NB4 (cell line): ENCODE results near the gene NKAP.
"Not testable (repeated sequence)": the region's sequence is repeated elsewhere in the genome, so short reads cannot be mapped to it uniquely, and the experiment has no call there.

Experiments
- DNase-seq: peaks from one replicate; pipeline ENCODE4 v3.0.0; 2010; ENCODE audit warnings: low read depth
- H3K4me3 ChIP-seq: one replicate; pipeline ENCODE4 v1.5.1; 2011; ENCODE audit warnings: mild to moderate bottlenecking, low read depth, low read length, moderate library complexity
- MYC ChIP-seq: IDR thresholded peaks from 2 replicates; pipeline ENCODE4 v1.6.1; 2011; ENCODE audit warnings: low read depth, low read length
- POLR2A ChIP-seq: IDR thresholded peaks from 2 replicates; pipeline ENCODE4 v1.6.1; 2011; ENCODE audit warnings: mild to moderate bottlenecking; ENCODE audit not compliant: insufficient read length; ENCODE audit errors: extremely low read depth
- TF ChIP-seq, protein P1 (sequence below): IDR thresholded peaks from one replicate; pipeline ENCODE4 v1.5.1; 2012; ENCODE audit warnings: low read depth, low read length
- TF ChIP-seq, protein P2 (sequence below): IDR thresholded peaks from 2 replicates; pipeline ENCODE4 v1.6.1; 2011; ENCODE audit warnings: low read depth, low read length

NKAP gene

DNA sequence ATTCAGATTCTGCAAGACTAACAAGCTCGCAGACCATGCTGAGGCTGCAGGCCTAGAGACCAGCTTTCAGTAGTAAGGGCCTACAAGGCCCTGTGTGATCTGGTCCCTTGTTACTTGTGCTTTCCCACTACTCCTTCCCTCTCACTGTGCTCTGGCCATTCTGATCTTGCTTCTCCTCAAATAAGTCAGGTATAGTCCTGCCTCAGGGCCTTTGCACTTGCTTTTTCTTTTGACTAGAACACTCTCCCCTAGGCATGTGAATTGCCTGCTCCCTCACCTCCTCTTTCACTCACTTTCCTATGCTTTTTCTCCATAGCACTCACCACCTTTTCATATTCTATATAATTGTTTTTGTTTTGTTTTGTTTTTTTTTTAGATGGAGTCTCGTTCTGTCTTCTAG lies 25.7 kb downstream of the NKAP start:
- TF ChIP-seq, protein P1, sequence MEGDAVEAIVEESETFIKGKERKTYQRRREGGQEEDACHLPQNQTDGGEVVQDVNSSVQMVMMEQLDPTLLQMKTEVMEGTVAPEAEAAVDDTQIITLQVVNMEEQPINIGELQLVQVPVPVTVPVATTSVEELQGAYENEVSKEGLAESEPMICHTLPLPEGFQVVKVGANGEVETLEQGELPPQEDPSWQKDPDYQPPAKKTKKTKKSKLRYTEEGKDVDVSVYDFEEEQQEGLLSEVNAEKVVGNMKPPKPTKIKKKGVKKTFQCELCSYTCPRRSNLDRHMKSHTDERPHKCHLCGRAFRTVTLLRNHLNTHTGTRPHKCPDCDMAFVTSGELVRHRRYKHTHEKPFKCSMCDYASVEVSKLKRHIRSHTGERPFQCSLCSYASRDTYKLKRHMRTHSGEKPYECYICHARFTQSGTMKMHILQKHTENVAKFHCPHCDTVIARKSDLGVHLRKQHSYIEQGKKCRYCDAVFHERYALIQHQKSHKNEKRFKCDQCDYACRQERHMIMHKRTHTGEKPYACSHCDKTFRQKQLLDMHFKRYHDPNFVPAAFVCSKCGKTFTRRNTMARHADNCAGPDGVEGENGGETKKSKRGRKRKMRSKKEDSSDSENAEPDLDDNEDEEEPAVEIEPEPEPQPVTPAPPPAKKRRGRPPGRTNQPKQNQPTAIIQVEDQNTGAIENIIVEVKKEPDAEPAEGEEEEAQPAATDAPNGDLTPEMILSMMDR = no peak
- TF ChIP-seq MYC = no peak
- no peak for TF ChIP-seq POLR2A
- TF ChIP-seq, protein P2, sequence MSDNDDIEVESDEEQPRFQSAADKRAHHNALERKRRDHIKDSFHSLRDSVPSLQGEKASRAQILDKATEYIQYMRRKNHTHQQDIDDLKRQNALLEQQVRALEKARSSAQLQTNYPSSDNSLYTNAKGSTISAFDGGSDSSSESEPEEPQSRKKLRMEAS = no peak
- no peak overlapping the region for H3K4me3 ChIP-seq
- no peak for DNase-seq

DNA sequence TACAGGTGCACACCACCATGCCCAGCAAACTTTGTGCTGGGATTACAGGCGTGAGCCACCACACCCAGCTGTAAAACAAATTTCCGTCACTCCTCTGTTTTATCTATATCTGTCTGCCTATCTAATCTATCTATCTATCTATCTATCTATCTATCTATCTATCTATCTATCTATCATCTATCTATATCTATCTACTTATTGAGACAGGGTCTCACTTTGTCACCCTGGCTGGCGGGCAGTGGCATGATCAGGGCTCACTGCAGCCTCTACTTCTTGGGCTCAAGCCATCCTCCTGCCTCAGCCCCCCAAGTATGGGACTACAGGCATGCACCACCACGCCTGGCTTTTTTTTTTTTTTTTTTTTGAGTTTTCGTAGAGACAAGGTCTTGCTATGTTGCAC lies 27.2 kb downstream of the NKAP start:
- TF ChIP-seq POLR2A (no peak), MYC (no peak)
- TF ChIP-seq, protein P1 = no peak
- TF ChIP-seq, protein P2 = no peak
- no peak overlapping the region for H3K4me3 ChIP-seq
- no peak for DNase-seq

DNA sequence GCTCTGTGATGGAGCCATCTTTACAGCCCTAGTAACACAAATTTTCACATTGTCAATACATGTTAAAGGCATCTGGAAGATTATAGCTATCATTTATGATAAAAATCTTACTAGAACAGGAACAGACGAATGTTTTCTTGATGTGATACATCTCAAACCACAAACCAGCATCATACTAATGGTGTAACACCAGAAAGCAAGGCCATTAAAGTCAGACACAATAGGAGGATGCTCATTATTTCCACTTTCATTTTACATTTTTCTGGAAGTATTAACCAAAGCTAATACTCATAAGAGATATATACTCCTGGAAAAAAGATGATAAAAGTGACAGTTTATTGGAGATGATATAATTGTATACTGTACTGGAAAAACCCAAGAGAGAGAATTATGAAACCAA lies 42.6 kb downstream of the NKAP start:
- TF ChIP-seq, protein P1 = no peak
- TF ChIP-seq, protein P2 = no peak
- TF ChIP-seq MYC (no peak), POLR2A (no peak)
- DNase-seq = no peak
- H3K4me3 ChIP-seq = no peak overlapping the region

DNA sequence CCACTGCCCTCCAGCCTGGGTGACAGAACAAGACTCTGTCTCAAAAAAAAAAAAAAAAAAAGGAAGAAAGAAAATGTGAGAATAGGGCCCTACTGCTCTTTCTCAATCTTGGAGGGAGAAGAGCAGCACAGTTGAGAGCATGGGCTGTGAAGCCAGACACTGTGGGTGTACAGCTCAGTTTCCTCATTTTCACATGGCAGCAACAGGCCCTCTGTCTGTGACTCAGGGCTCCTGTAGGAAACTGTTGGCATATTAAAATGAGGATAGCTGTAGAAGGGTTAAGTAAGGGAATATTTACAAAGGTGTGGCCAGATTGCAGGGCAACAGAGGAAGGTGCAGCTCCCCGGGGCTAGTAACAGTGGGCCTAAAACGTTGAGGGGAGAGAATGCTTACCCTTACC lies 44.4 kb downstream of the NKAP start:
- TF ChIP-seq, protein P2 = peak; percentile 61
- TF ChIP-seq POLR2A (no peak), MYC (peak; percentile 68)
- TF ChIP-seq, protein P1 = no peak
- H3K4me3 ChIP-seq = no peak overlapping the region
- peak; percentile 89 for DNase-seq

DNA sequence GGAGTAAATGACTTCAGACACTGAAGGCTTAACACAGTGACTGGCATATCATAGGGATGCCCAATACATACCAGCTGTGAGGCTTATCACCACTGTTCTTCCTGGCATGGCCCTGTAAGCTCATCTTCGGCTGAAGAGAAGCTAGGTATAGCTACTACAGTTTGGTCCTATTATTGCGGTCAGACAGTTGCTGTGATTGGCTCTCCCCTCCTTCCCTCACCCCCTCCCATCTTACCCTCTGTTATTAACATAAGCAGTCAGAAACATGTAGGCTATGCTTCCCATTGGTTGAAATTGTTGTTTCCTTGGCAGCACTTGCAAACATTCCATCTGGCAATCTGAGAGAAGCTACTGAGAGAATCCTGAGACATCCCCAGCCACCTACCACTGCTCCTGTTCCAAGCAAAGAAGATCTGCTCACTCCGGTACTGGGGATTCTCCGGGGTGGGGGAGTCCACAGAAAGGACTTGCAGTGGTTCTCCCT lies 47.7 kb downstream of the NKAP start, which contains the start of gene AKAP14:
Gene AKAP14 (plus strand): TSS at position 51 of the 484 bp plus-strand sequence. CDS start 7,331 bp downstream, outside the sequence.
- H3K4me3 ChIP-seq = no peak within 1 kb of the TSS
- no peak for DNase-seq
- TF ChIP-seq POLR2A = no peak
- TF ChIP-seq MYC = no peak
- TF ChIP-seq, protein P1 = no peak
- TF ChIP-seq, protein P2 = no peak

DNA sequence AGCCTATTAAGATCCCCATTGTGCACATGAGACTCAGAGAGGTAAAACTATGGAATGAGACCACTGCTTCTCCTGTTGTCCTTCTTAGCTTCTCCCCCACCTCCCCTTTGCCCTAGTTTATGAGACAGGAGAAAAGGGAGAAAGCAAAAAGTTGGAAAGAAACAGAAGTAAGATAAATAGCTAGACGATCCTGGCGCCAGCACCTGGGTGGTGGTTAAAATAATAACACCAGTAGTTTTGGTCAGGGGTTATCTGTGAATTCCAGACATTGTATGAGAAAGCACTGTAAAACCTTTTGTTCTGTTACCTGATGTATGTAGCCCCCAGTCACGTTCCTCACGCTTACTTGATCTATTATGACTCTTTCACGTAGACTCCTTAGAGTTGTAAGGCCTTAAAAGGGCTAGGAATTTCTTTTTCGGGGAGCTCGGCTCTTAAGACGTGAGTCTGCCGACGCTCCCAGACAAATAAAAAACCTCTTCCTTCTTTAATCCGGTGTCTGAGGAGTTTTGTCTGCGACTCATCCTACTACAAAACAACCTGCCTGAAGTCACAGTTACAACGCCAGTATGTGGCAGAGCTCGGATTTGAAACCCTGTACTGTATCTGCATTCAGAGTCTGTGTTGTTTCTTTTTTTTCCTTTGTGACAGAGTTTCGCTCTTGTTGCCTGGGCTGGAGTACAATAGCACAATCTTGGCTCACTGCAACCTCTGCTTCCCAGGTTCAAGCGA lies 51.4 kb downstream of the NKAP start:
- not testable (repeated sequence) for H3K4me3 ChIP-seq, DNase-seq

DNA sequence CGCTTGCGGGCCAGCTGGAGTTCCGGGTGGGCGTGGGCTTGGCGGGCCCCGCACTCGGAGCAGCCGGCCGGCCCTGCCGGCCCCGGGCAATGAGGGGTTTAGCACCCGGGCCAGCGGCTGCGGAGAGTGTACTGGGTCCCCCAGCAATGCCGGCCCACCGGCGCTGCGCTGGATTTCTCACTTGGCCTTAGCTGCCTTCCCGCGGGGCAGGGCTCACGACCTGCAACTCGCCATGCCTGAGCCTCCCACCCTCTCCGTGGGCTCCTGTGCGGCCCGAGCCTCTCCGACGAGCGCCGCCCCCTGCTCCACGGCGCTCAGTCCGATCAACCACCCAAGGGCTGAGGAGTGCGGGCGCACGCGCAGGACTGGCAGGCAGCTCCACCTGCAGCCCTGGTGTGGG lies 52.9 kb downstream of the NKAP start:
- H3K4me3 ChIP-seq, DNase-seq: not testable (repeated sequence)
